ENCODE results near the gene ANAPC2. TPM values are rescaled to one million over a fixed set of nuclear protein-coding genes. Genes with fewer than 3 reads are reported as not detected.

The ANAPC2 gene
- total RNA-seq, 1 experiment from 2014 or later = 46.0 TPM

DNA sequence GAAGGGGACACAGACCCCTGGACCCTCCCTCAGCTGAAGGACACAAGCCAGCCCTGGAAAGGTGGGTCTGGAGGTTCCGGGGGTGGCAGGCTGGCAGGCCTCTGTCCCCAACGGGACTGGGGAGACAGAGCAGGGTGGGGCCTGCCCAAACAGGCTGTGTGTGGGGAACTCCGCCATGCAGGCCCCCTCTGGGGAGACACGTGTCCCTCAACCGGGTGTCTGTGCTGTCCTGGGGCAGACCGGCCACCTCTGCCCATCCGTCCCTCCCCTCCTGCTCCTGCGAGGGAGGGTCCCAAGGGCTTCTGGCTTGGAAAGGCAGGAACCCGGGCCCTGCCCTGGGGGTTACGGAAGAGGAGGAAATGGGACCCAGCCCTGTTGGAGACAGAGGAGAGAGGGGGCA lies 43.7 kb upstream of the ANAPC2 start:
- TF ChIP-seq, protein P1, sequence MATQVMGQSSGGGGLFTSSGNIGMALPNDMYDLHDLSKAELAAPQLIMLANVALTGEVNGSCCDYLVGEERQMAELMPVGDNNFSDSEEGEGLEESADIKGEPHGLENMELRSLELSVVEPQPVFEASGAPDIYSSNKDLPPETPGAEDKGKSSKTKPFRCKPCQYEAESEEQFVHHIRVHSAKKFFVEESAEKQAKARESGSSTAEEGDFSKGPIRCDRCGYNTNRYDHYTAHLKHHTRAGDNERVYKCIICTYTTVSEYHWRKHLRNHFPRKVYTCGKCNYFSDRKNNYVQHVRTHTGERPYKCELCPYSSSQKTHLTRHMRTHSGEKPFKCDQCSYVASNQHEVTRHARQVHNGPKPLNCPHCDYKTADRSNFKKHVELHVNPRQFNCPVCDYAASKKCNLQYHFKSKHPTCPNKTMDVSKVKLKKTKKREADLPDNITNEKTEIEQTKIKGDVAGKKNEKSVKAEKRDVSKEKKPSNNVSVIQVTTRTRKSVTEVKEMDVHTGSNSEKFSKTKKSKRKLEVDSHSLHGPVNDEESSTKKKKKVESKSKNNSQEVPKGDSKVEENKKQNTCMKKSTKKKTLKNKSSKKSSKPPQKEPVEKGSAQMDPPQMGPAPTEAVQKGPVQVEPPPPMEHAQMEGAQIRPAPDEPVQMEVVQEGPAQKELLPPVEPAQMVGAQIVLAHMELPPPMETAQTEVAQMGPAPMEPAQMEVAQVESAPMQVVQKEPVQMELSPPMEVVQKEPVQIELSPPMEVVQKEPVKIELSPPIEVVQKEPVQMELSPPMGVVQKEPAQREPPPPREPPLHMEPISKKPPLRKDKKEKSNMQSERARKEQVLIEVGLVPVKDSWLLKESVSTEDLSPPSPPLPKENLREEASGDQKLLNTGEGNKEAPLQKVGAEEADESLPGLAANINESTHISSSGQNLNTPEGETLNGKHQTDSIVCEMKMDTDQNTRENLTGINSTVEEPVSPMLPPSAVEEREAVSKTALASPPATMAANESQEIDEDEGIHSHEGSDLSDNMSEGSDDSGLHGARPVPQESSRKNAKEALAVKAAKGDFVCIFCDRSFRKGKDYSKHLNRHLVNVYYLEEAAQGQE (IDR thresholded peaks at IDR 0.05; ENCODE audit: insufficient read depth in 1 of 2, low read depth in 2 of 2, low read length in 1 of 2) = no peak
- TF ChIP-seq, protein P2, sequence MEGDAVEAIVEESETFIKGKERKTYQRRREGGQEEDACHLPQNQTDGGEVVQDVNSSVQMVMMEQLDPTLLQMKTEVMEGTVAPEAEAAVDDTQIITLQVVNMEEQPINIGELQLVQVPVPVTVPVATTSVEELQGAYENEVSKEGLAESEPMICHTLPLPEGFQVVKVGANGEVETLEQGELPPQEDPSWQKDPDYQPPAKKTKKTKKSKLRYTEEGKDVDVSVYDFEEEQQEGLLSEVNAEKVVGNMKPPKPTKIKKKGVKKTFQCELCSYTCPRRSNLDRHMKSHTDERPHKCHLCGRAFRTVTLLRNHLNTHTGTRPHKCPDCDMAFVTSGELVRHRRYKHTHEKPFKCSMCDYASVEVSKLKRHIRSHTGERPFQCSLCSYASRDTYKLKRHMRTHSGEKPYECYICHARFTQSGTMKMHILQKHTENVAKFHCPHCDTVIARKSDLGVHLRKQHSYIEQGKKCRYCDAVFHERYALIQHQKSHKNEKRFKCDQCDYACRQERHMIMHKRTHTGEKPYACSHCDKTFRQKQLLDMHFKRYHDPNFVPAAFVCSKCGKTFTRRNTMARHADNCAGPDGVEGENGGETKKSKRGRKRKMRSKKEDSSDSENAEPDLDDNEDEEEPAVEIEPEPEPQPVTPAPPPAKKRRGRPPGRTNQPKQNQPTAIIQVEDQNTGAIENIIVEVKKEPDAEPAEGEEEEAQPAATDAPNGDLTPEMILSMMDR (IDR thresholded peaks at IDR 0.05) = no peak
- TF ChIP-seq TCF7L2 (IDR thresholded peaks at IDR 0.05; ENCODE audit: low read depth, low read length) (no peak), POLR2AphosphoS5 (IDR thresholded peaks at IDR 0.05; ENCODE audit: low read depth, low read length) (no peak), SIN3A (IDR thresholded peaks at IDR 0.05; ENCODE audit: borderline replicate concordance, insufficient read depth, low read depth, low read length) (no peak)
- H3K4me3 ChIP-seq (ENCODE audit: low read depth in 2 of 2, low read length in 2 of 2) = no peak overlapping the region
- no peaks in the 10 kb centered on the region for H3K27me3 ChIP-seq (ENCODE audit: control insufficient read depth, insufficient read depth, low read length)

DNA sequence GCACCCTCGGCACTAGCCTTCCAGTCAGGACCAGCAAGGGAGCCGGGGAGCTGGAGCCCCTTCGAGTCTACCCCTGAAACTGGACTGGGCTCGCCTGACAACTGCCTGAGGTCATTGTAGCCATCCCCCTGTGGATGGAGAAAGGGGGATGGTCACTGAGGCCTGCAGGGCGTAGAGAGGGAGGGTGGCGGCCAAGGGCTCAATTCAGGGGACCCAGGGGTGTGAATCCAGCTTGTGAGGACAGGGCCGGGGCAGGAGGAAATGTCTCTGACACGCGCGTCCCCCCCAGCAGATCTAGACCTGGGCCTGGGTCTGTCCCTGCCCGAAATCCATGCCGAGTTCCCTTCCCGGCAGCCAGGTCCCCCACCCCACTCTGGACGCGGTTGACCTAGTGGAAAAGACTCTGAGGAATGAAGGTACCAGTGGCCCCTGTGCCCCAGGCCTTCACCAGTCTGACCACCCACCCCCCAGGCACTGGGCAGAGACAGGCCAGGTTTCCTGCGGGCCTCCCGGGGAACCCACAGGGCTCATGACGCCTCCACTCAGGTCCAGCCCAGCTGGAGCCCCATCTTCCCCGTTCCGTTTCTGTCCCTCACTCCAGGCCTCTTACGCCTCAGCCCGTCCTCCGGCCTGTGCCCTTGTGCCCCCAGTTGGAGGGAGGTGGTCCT lies 43.1 kb upstream of the ANAPC2 start:
- ChIA-PET POLR2A (no interaction called here), CTCF (interaction anchor here (0.6 kb wide), 1 partner anchor 100 kb away, joined by 4 read pairs; no protein-coding TSS in a partner anchor)
- no peak overlapping the region for H3K4me3 ChIP-seq (ENCODE audit: low read depth in 2 of 2, low read length in 2 of 2)
- intact Hi-C loops (cut with micrococcal nuclease; ENCODE audit: unreplicated experiment) (no loop called here), in situ Hi-C loops (cut with HindIII; ENCODE audit: low pct_unique_long_range_greater_than_20kb, low sequenced_read_pairs) (no loop called here)
- H3K27ac ChIP-seq (ENCODE audit: low read length) = no peak overlapping the region
- no peak for ATAC-seq
- no peaks in the 10 kb centered on the region for H3K36me3 ChIP-seq (ENCODE audit: control insufficient read depth, insufficient read depth, low read length)
- BruUV-seq (replicated peaks) = no TSS peak
- peaks cover 4% of the 10 kb centered on the region for H3K4me1 ChIP-seq (ENCODE audit: control insufficient read depth, insufficient read depth, low read length)
- no peak for DNase-seq (ENCODE audit: low read depth, low spot score)
- no peaks in the 10 kb centered on the region for H3K9me3 ChIP-seq (ENCODE audit: control insufficient read depth, insufficient read depth, low read depth, low read length)
- TF ChIP-seq, protein P2 (IDR thresholded peaks at IDR 0.05) = no peak
- TF ChIP-seq TCF7L2 (IDR thresholded peaks at IDR 0.05; ENCODE audit: low read depth, low read length) (no peak), SIN3A (IDR thresholded peaks at IDR 0.05; ENCODE audit: borderline replicate concordance, insufficient read depth, low read depth, low read length) (no peak), POLR2AphosphoS5 (IDR thresholded peaks at IDR 0.05; ENCODE audit: low read depth, low read length) (no peak)
- TF ChIP-seq, protein P1 (IDR thresholded peaks at IDR 0.05; ENCODE audit: insufficient read depth in 1 of 2, low read depth in 2 of 2, low read length in 1 of 2) = no peak
- H3K27me3 ChIP-seq (ENCODE audit: control insufficient read depth, insufficient read depth, low read length) = no peaks in the 10 kb centered on the region

More for the DNA sequence above, 43.7 kb upstream of the ANAPC2 start:
- Histone ChIP-seq H3K27ac (ENCODE audit: low read length) (no peak overlapping the region), H3K9me3 (ENCODE audit: control insufficient read depth, insufficient read depth, low read depth, low read length) (no peaks in the 10 kb centered on the region), H3K36me3 (ENCODE audit: control insufficient read depth, insufficient read depth, low read length) (no peaks in the 10 kb centered on the region), H3K4me1 (ENCODE audit: control insufficient read depth, insufficient read depth, low read length) (peaks cover 9% of the 10 kb centered on the region)
- DNase-seq (ENCODE audit: low read depth, low spot score) (no peak), ATAC-seq (no peak)
- in situ Hi-C loops (cut with HindIII; ENCODE audit: low pct_unique_long_range_greater_than_20kb, low sequenced_read_pairs) = no loop called here
- ChIA-PET POLR2A (no interaction called here), CTCF (interaction anchor here (0.6 kb wide), 1 partner anchor 100 kb away, joined by 4 read pairs; no protein-coding TSS in a partner anchor)
- intact Hi-C loops (cut with micrococcal nuclease; ENCODE audit: unreplicated experiment) = no loop called here
- BruUV-seq (replicated peaks) = no TSS peak

Measured in Panc1 (cell line).